Activated B cell treated with CpG ODN at 0.5 μM for 24 hours (primary cell): Measurements from ENCODE around the gene KCND3. TPM values are rescaled to one million over a fixed set of nuclear protein-coding genes. Genes with fewer than 3 reads are reported as not detected.

Experiments
- ATAC-seq: fragments of 200-7000 bp; cut with Tn5 transposase; one replicate; pipeline ENCODE4 v1.10.0; 2021; ENCODE audit warnings: low read depth, mild to moderate bottlenecking, moderate library complexity
- CTCF ChIA-PET: fragments of 350-600 bp; sonication (Branson Sonifier 250); formaldehyde crosslinking; loops from one replicate; lab custom pipeline; 2021; ENCODE audit warnings: antibody characterized with exemption; lab: Charles Lee
- POLR2A ChIA-PET: fragments of 350-600 bp; sonication (Branson Sonifier 250); formaldehyde crosslinking; loops from one replicate; lab custom pipeline; 2021; ENCODE audit warnings: antibody characterized with exemption; lab: Charles Lee
- DNase-seq: peaks from one replicate; pipeline ENCODE4 v3.0.0; 2022
- H3K27ac Mint-ChIP-seq: one replicate; pipeline ENCODE4 v1.8.0; 2020; ENCODE audit warnings: mixed read lengths
- H3K27me3 Mint-ChIP-seq: one replicate; pipeline ENCODE4 v1.8.0; 2021; ENCODE audit warnings: mixed read lengths
- H3K36me3 Mint-ChIP-seq: one replicate; pipeline ENCODE4 v1.8.0; 2021; ENCODE audit warnings: low read depth, mixed read lengths
- H3K4me1 Mint-ChIP-seq: one replicate; pipeline ENCODE4 v1.8.0; 2021; ENCODE audit warnings: mixed read lengths
- H3K4me3 Mint-ChIP-seq: one replicate; pipeline ENCODE4 v1.8.0; 2020; ENCODE audit warnings: mild to moderate bottlenecking, mixed read lengths
- H3K9me3 Mint-ChIP-seq: one replicate; pipeline ENCODE4 v1.8.0; 2020; ENCODE audit warnings: mixed read lengths
- CTCF ChIP-seq: fragments of 200-600 bp; IDR thresholded peaks from one replicate; pipeline ENCODE4 v1.8.0; 2022; ENCODE audit warnings: antibody characterized with exemption, mild to moderate bottlenecking
- intact Hi-C: fragments of 100-400 bp; cut with micrococcal nuclease; formaldehyde crosslinking; loops from one replicate; pipeline ENCODE4 v1.15.1; 2024
- total RNA-seq: library from RNA; stranded (reverse); gene quantifications from 2 replicates; pipeline ENCODE4 v1.2.3, GENCODE V29; 2022

The KCND3 gene
- total RNA-seq, 1 donor from 2014 or later = 0.04 TPM

GRCh38 chr1:111990026-111990877, 784 bp upstream of the KCND3 start:
- H3K4me1 Mint-ChIP-seq = peaks cover 25% of the 10 kb centered on the region

DNA sequence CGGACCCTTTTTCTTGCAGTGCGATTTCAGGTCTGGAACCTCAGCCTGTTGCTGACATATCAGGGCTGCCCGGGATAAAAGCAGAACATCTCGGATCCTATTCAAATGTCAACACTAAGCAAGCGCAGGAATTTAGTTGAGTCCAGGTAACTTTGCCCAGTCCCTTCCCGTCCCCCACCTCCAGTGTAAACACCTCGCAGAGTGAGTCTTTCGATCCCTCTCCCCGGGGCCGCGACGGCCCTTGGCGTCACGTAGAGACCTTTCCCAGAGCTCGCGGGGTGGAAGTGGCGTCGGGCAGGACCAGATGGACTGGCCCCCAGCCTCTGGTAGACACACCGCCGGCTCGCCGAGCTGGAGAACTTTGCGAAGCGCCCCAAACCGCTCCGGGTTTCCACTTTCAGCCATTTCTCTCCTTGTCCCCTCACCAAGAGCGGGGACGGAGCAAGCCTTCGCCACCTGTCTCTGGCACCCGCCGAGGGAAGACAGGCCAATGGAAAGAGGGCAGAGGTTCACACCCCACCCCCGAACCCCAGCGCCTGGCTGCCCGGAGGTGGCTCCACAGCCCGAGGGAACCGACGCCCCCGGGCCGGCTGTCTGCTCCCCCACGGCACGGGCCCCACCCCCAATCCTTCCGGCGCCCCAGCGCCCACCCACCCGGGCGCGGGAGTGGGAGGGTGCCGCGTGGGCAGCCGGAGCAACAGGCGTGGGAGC, 570 bp downstream of the KCND3 start:
- no peak for TF ChIP-seq CTCF
- H3K36me3 Mint-ChIP-seq = no peaks in the 10 kb centered on the region
- peak overlapping the region; percentile 50 for H3K4me3 Mint-ChIP-seq
- H3K4me1 Mint-ChIP-seq = peaks cover 25% of the 10 kb centered on the region
- intact Hi-C loops = no loop called here
- ATAC-seq (no peak), DNase-seq (no peak)
- no peaks in the 10 kb centered on the region for H3K9me3 Mint-ChIP-seq
- peaks cover 71% of the 10 kb centered on the region for H3K27me3 Mint-ChIP-seq
- ChIA-PET POLR2A (no interaction called here), CTCF (no interaction called here)
- H3K27ac Mint-ChIP-seq = no peak overlapping the region

More at GRCh38 chr1:111990026-111990877, 784 bp upstream of the KCND3 start:
- CTCF ChIA-PET = no interaction called here
- intact Hi-C loops = no loop called here
- POLR2A ChIA-PET = no interaction called here
- TF ChIP-seq CTCF = no peak
- Mint-ChIP-seq H3K27me3 (peaks cover 72% of the 10 kb centered on the region), H3K4me3 (peak overlapping the region; percentile 52), H3K36me3 (no peaks in the 10 kb centered on the region), H3K9me3 (no peaks in the 10 kb centered on the region), H3K27ac (no peak overlapping the region)
- no peak for DNase-seq
- ATAC-seq = no peak

DNA sequence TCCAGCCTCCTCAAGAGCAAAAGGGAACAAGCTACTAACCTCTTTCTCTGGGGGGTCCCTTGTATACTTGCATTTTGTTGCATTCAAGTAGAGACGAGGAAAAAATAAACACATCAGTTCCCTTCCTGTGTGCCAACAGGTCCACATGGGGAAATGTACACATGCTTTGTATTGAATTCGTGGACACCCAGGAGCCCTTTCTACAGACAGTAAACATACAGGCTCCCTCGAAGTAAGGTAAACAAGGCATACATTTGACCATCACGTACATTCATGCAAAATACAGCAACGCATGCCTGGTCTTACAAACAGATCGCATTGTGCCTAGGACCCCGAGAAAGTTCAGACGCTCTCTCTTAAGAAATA, 1.1 kb downstream of the KCND3 start:
- H3K27ac Mint-ChIP-seq = no peak overlapping the region
- H3K9me3 Mint-ChIP-seq = no peaks in the 10 kb centered on the region
- no peak for TF ChIP-seq CTCF
- ATAC-seq (no peak), DNase-seq (no peak)
- peaks cover 73% of the 10 kb centered on the region for H3K27me3 Mint-ChIP-seq
- CTCF ChIA-PET = no interaction called here
- POLR2A ChIA-PET = no interaction called here
- peaks cover 25% of the 10 kb centered on the region for H3K4me1 Mint-ChIP-seq
- intact Hi-C loops = no loop called here
- peak overlapping the region; percentile 50 for H3K4me3 Mint-ChIP-seq
- H3K36me3 Mint-ChIP-seq = no peaks in the 10 kb centered on the region

DNA sequence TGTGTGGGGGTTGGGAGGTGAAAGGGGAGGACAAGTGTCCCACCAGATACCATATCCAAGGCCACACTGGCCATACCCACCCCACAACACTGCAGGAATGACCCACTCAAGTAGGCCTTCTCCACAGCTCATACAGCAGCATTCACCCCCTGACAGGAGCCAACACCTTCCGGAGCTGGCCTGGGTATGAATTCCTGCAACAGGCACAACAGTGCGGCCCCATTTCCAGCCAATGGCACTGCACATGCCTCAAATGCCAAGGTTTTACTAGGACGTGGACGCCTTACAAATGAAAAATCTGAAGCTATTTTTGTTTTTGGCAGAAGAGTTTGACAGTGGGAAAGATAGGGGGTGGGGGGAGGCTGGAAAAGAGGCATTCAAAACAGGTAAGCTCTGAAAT, 2.0 kb downstream of the KCND3 start:
- CTCF ChIA-PET = no interaction called here
- TF ChIP-seq CTCF = no peak

DNA sequence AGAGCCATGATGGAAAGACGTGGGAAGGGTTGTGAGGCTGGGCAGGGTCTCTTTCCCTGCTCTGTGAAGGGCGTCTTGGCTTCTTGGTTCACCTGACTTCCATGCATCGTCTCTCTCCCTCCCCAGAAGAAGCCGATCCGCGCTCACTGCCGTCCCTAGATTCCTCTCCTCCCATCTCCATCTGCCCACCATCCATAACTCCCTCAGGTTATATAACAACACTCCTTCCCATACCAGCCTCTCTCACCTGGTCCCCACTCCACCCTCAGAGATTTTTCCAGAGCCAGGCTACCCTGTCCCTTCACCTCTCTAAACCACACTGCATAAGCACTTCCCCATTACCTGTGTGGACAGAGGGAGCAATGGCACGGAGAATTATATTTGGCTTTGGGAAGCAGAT, 6.0 kb downstream of the KCND3 start:
- Mint-ChIP-seq H3K27ac (no peak overlapping the region), H3K4me1 (peaks cover 4% of the 10 kb centered on the region), H3K4me3 (no peak overlapping the region), H3K36me3 (no peaks in the 10 kb centered on the region), H3K27me3 (peaks cover 48% of the 10 kb centered on the region), H3K9me3 (no peaks in the 10 kb centered on the region)
- ChIA-PET POLR2A (no interaction called here), CTCF (no interaction called here)
- DNase-seq (no peak), ATAC-seq (no peak)
- TF ChIP-seq CTCF = no peak
- intact Hi-C loops = no loop called here

More for the DNA sequence above, 2.0 kb downstream of the KCND3 start:
- no peak for ATAC-seq
- intact Hi-C loops = no loop called here
- Mint-ChIP-seq H3K27me3 (peaks cover 66% of the 10 kb centered on the region), H3K27ac (no peak overlapping the region), H3K9me3 (no peaks in the 10 kb centered on the region), H3K4me3 (peak overlapping the region; percentile 9), H3K36me3 (no peaks in the 10 kb centered on the region), H3K4me1 (peaks cover 25% of the 10 kb centered on the region)
- POLR2A ChIA-PET = no interaction called here
- DNase-seq = no peak
